H1 (cell line): ENCODE data around the gene ASF1A. TPM values are rescaled to one million over a fixed set of nuclear protein-coding genes. Genes with fewer than 3 reads are reported as not detected.

Experiments
- CTCF ChIA-PET: fragments of 300-600 bp; sonication (Branson Sonifier 250); formaldehyde crosslinking; loops from one replicate; lab custom pipeline; 2021; ENCODE audit not compliant: partially characterized antibody; lab: Charles Lee
- POLR2A ChIA-PET: fragments of 300-600 bp; sonication (Branson Sonifier 250); formaldehyde crosslinking; loops from one replicate; lab custom pipeline; 2021; ENCODE audit warnings: inconsistent platforms; ENCODE audit not compliant: partially characterized antibody; lab: Charles Lee
- DNase-seq, 2 experiments: peaks; one replicate each; pipeline versions ENCODE4 v3.0.0 to v3.0.0-alpha.2; 2010 to 2022; ENCODE audit warnings: low spot score in 2 of 2, low read depth in 1 of 2, mixed read lengths in 1 of 2
- FAIRE-seq: peaks from 2 replicates; lab custom pipeline; 2011; peaks lifted over from hg19 to GRCh38; lab: Jason Lieb, UNC
- H2AFZ ChIP-seq: 2 replicates; pipeline ENCODE4 v1.8.1; 2012; ENCODE audit warnings: low read length, inconsistent platforms
- H2AK5ac ChIP-seq: 2 replicates; pipeline ENCODE4 v1.6.1; 2013; ENCODE audit warnings: low read depth, low read length
- H2BK120ac ChIP-seq: replicated peaks from 2 replicates; pipeline ENCODE3; 2013; ENCODE audit warnings: low read depth, low read length, inconsistent platforms
- H2BK12ac ChIP-seq: 2 replicates; pipeline ENCODE4 v1.6.1; 2013; ENCODE audit warnings: low read depth, low read length
- H2BK15ac ChIP-seq: 2 replicates; pipeline ENCODE4 v1.6.1; 2013; ENCODE audit warnings: low read length
- H2BK20ac ChIP-seq: 2 replicates; pipeline ENCODE4 v1.6.1; 2013; ENCODE audit warnings: low read length
- H2BK5ac ChIP-seq: 2 replicates; pipeline ENCODE4 v1.6.1; 2013; ENCODE audit warnings: low read depth, low read length
- H3K14ac ChIP-seq: 2 replicates; pipeline ENCODE4 v1.6.1; 2013; ENCODE audit warnings: inconsistent platforms; ENCODE audit not compliant: insufficient read length
- H3K18ac ChIP-seq: 2 replicates; pipeline ENCODE4 v1.6.1; 2013; ENCODE audit warnings: low read length; ENCODE audit errors: extremely low read depth
- H3K23ac ChIP-seq: 2 replicates; pipeline ENCODE4 v1.6.1; 2013; ENCODE audit warnings: inconsistent platforms; ENCODE audit not compliant: insufficient read length
- H3K23me2 ChIP-seq: 2 replicates; pipeline ENCODE4 v1.6.1; 2013; ENCODE audit warnings: low read depth, low read length
- H3K27ac ChIP-seq: 2 replicates; pipeline ENCODE4 v1.6.1; 2011; ENCODE audit warnings: low read depth, low read length, inconsistent platforms
- H3K27me3 ChIP-seq, 4 experiments: replicated peaks in 1 of 4; 1 replicate in 1 of 4; 2 replicates in 3 of 4; pipeline versions ENCODE4 v1.6.1 to v1.8.1; 2011 to 2013; ENCODE audit warnings: low read length in 3 of 4, mild to moderate bottlenecking in 3 of 4, inconsistent platforms in 2 of 4, mixed read lengths in 2 of 4, moderate library complexity in 1 of 4; ENCODE audit not compliant: control insufficient read depth in 3 of 4, insufficient read depth in 3 of 4; ENCODE audit errors: extremely low read depth in 1 of 4
- H3K36me3 ChIP-seq, 4 experiments: 2 replicates each; pipeline versions ENCODE4 v1.6.1 to v1.8.1; 2011 to 2013; ENCODE audit warnings: mild to moderate bottlenecking in 4 of 4, low read length in 3 of 4, moderate library complexity in 2 of 4, control low read depth in 1 of 4, inconsistent platforms in 1 of 4; ENCODE audit not compliant: insufficient read depth in 4 of 4, control insufficient read depth in 2 of 4
- H3K4ac ChIP-seq: replicated peaks from 2 replicates; pipeline ENCODE3; 2013; ENCODE audit warnings: low read length, low read depth, mixed read lengths, inconsistent platforms; ENCODE audit not compliant: insufficient read length
- H3K4me1 ChIP-seq, 4 experiments: replicated peaks in 1 of 4; 1 replicate in 1 of 4; 2 replicates in 3 of 4; pipeline versions ENCODE4 v1.6.1 to v1.8.1; 2011 to 2013; ENCODE audit warnings: low read length in 3 of 4, inconsistent platforms in 2 of 4, mixed read lengths in 1 of 4; ENCODE audit not compliant: insufficient read depth in 4 of 4, control insufficient read depth in 3 of 4
- H3K4me2 ChIP-seq, 2 experiments: 2 replicates each; pipeline versions ENCODE4 v1.6.1 to v1.8.1; 2011 to 2013; ENCODE audit warnings: low read depth in 2 of 2, low read length in 2 of 2, control low read depth in 1 of 2, inconsistent platforms in 1 of 2, mild to moderate bottlenecking in 1 of 2; ENCODE audit not compliant: insufficient read depth in 1 of 2
- H3K4me3 ChIP-seq, 4 experiments: fragments of 200-600, 300-600 bp in 1 of 4; sonication (generic), shearing (Covaris generic), sonication (Bioruptor Twin) in 1 of 4; 2 replicates each; pipeline versions ENCODE4 v1.5.1 to v1.8.1; 2011 to 2016; ENCODE audit warnings: low read length in 4 of 4, low read depth in 3 of 4, control low read depth in 2 of 4, inconsistent platforms in 2 of 4, mild to moderate bottlenecking in 2 of 4, mixed read lengths in 1 of 4, moderate library complexity in 1 of 4; ENCODE audit not compliant: insufficient read depth in 2 of 4; ENCODE audit errors: extremely low read depth in 1 of 4
- H3K56ac ChIP-seq: replicated peaks from 2 replicates; pipeline ENCODE3; 2013; ENCODE audit warnings: low read depth, mild to moderate bottlenecking, mixed read lengths, low read length, inconsistent platforms; ENCODE audit not compliant: insufficient read length
- H3K79me1 ChIP-seq: 2 replicates; pipeline ENCODE4 v1.6.1; 2013; ENCODE audit warnings: low read depth, low read length, control low read depth
- H3K79me2 ChIP-seq, 2 experiments: 2 replicates each; pipeline versions ENCODE4 v1.6.1 to v1.8.1; 2012 to 2013; ENCODE audit warnings: low read length in 2 of 2, mild to moderate bottlenecking in 2 of 2, inconsistent platforms in 1 of 2; ENCODE audit not compliant: insufficient read depth in 2 of 2, control insufficient read depth in 1 of 2
- H3K9ac ChIP-seq, 4 experiments: replicated peaks in 1 of 4; 1 replicate in 1 of 4; 2 replicates in 3 of 4; pipeline versions ENCODE4 v1.6.1 to v1.8.1; 2011 to 2013; ENCODE audit warnings: low read depth in 3 of 4, low read length in 3 of 4, control low read depth in 2 of 4, mild to moderate bottlenecking in 2 of 4, moderate library complexity in 2 of 4, inconsistent platforms in 1 of 4; ENCODE audit errors: extremely low read depth in 1 of 4
- H3K9me3 ChIP-seq, 2 experiments: 2 replicates each; pipeline versions ENCODE4 v1.6.1 to v1.8.1; 2012 to 2013; ENCODE audit warnings: mild to moderate bottlenecking in 2 of 2, moderate library complexity in 2 of 2, control low read depth in 1 of 2, inconsistent platforms in 1 of 2, low read depth in 1 of 2, low read length in 1 of 2, mixed read lengths in 1 of 2; ENCODE audit not compliant: insufficient read depth in 2 of 2
- H4K20me1 ChIP-seq, 2 experiments: replicated peaks in 1 of 2; 2 replicates each; pipeline versions ENCODE3 to v1.8.1; 2011 to 2013; ENCODE audit warnings: inconsistent platforms in 2 of 2, low read length in 2 of 2, mild to moderate bottlenecking in 1 of 2; ENCODE audit not compliant: insufficient read depth in 2 of 2, control insufficient read depth in 1 of 2
- H4K5ac ChIP-seq: 2 replicates; pipeline ENCODE4 v1.6.1; 2013; ENCODE audit warnings: low read length, low read depth, mixed read lengths, inconsistent platforms; ENCODE audit not compliant: insufficient read length
- H4K8ac ChIP-seq: 2 replicates; pipeline ENCODE4 v1.8.0; 2013; ENCODE audit warnings: mild to moderate bottlenecking, moderate library complexity, low read length, inconsistent platforms; ENCODE audit not compliant: insufficient read depth; ENCODE audit errors: extremely low read depth
- H4K91ac ChIP-seq: replicated peaks from 2 replicates; pipeline ENCODE3; 2013; ENCODE audit warnings: low read length, mixed read lengths, inconsistent platforms; ENCODE audit not compliant: insufficient read length
- ATF2 ChIP-seq: IDR thresholded peaks from 2 replicates; pipeline ENCODE4 v1.6.1; 2012; ENCODE audit warnings: low read length, inconsistent platforms
- BACH1 ChIP-seq: IDR thresholded peaks from 2 replicates; pipeline ENCODE4 v1.6.1; 2012; ENCODE audit warnings: low read length, improper control_type of control experiment
- CBX5 ChIP-seq: fragments of 300-800, 300-1000 bp; sonication (generic); IDR thresholded peaks from 2 replicates; pipeline ENCODE4 v1.7.1; 2016; ENCODE audit warnings: antibody characterized with exemption, low read length, low read depth
- CHD2 ChIP-seq: IDR thresholded peaks from 2 replicates; pipeline ENCODE4 v1.6.1; 2012; ENCODE audit warnings: low read length, improper control_type of control experiment
- GTF2F1 ChIP-seq: IDR thresholded peaks from 2 replicates; pipeline ENCODE4 v1.6.1; 2012; ENCODE audit warnings: low read depth, low read length, improper control_type of control experiment, borderline replicate concordance
- JUND ChIP-seq: IDR thresholded peaks from 2 replicates; pipeline ENCODE4 v1.6.1; 2011; ENCODE audit warnings: mild to moderate bottlenecking, improper control_type of control experiment, low read length
- KDM4A ChIP-seq: IDR thresholded peaks from one replicate; pipeline ENCODE4 v1.7.1; 2012; ENCODE audit warnings: low read depth, mild to moderate bottlenecking, moderate library complexity, low read length, inconsistent platforms; ENCODE audit not compliant: severe bottlenecking
- NRF1 ChIP-seq: IDR thresholded peaks from 2 replicates; pipeline ENCODE4 v1.6.1; 2011; ENCODE audit warnings: mild to moderate bottlenecking, low read depth, low read length, improper control_type of control experiment
- RBBP5 ChIP-seq: IDR thresholded peaks from 2 replicates; pipeline ENCODE4 v1.7.1; 2012; ENCODE audit warnings: low read depth, mild to moderate bottlenecking, inconsistent platforms, low read length, moderate library complexity, borderline replicate concordance
- SAP30 ChIP-seq: fragments of 300-600 bp; sonication (generic); IDR thresholded peaks from 2 replicates; pipeline ENCODE4 v1.7.1; 2012; ENCODE audit warnings: low read length, moderate library complexity, mild to moderate bottlenecking, inconsistent platforms; ENCODE audit not compliant: insufficient read depth, insufficient replicate concordance
- SIX5 ChIP-seq: IDR thresholded peaks from 2 replicates; pipeline ENCODE4 v1.6.1; 2011; ENCODE audit warnings: mild to moderate bottlenecking, low read depth, low read length
- SP4 ChIP-seq: IDR thresholded peaks from 2 replicates; pipeline ENCODE4 v1.6.1; 2012; ENCODE audit warnings: low read length, inconsistent platforms
- TBP ChIP-seq: IDR thresholded peaks from 2 replicates; pipeline ENCODE4 v1.6.1; 2011; ENCODE audit warnings: low read depth, low read length, improper control_type of control experiment
- WGBS, 2 experiments: shearing (Covaris generic) in 1 of 2; methylation state at CpG; one replicate each; pipeline versions ENCODE4 v1.1.6 to v1.1.7; 2013 to 2015; ENCODE audit warnings: low lambda C conversion rate in 2 of 2, mixed read lengths in 2 of 2, inconsistent platforms in 1 of 2, low coverage in 1 of 2, missing lambda C conversion rate in 1 of 2; ENCODE audit not compliant: insufficient replicate concordance in 2 of 2, insufficient coverage in 1 of 2, insufficient read length in 1 of 2; ENCODE audit errors: extremely low coverage in 1 of 2, missing lambda C conversion rate in 1 of 2; 5-methylcytosine and 5-hydroxymethylcytosine counted together
- polyA plus RNA-seq, 7 experiments: library from polyadenylated mRNA; depleted of rRNA in 3 of 7; stranded (reverse) in 5 of 7; unstranded in 2 of 7; fragments of >200 nt in 5 of 7; fragments of 200-250 nt in 2 of 7; gene quantifications; 1 replicate in 5 of 7; 2 replicates in 1 of 7; 4 replicates in 1 of 7; pipeline versions ENCODE4 v1.2.1 to v1.2.3, GENCODE V29; 2011 to 2013; ENCODE audit warnings: missing spikeins in 2 of 7, mixed read lengths in 2 of 7
- total RNA-seq: library from RNA; stranded (reverse); fragmentation: NEBNext Ultra II Directional; extraction: Animal tissue kit (Norgen Biotek cat#: 25700); gene quantifications from 2 replicates; pipeline ENCODE4 v1.2.1, GENCODE V29; 2021

Gene ASF1A
- total and polyA plus RNA-seq, 2 of the 8 experiments (the other 6 are each of a cell fraction or from before 2014, with no cell fraction given) = 11.4 to 50.2 TPM

- CTCF ChIA-PET = interaction anchor here (0.6 to 0.8 kb wide), 4 partner anchors 8 to 1546 kb away, joined by 3 read pairs; no protein-coding TSS in a partner anchor
- 74% methylated on average over 3 of the region's 3 CpGs; no CpG with 5 or more reads in 1 of the 2 experiments for WGBS, 2 experiments
- Histone ChIP-seq H4K91ac (no peak overlapping the region), H3K27me3 (no peaks in the 10 kb centered on the region), H2BK15ac (no peak overlapping the region), H2BK12ac (no peak overlapping the region), H3K18ac (no peak overlapping the region), H3K23me2 (no peaks in the 10 kb centered on the region), H3K4me3 (no peak overlapping the region), H4K8ac (no peak overlapping the region), H3K9ac (no peak overlapping the region), H3K4me2 (no peak overlapping the region), H2BK20ac (no peak overlapping the region), H3K79me2 (no peaks in the 10 kb centered on the region), H2AFZ (no peak overlapping the region), H3K56ac (no peak overlapping the region), H3K79me1 (no peaks in the 10 kb centered on the region), H3K14ac (no peak overlapping the region), H4K5ac (no peak overlapping the region), H2BK5ac (no peak overlapping the region), H3K9me3 (peaks cover 3 to 6% of the 10 kb centered on the region in 2 experiments; a peak in 3 of 4 replicates), H2BK120ac (no peak overlapping the region), H3K27ac (no peak overlapping the region), H3K36me3 (no peaks in the 10 kb centered on the region), H4K20me1 (no peaks in the 10 kb centered on the region), H2AK5ac (no peak overlapping the region), H3K23ac (no peak overlapping the region), H3K4ac (no peak overlapping the region), H3K4me1 (peaks cover 0 to 3% (median 0%) of the 10 kb centered on the region in 4 experiments; a peak in 2 of 7 replicates)
- FAIRE-seq = no peak
- no peak for DNase-seq
- POLR2A ChIA-PET = interaction anchor here (1.0 kb wide), 2 partner anchors 34 to 101 kb away, joined by 3 read pairs; partner anchors contain the start of gene ASF1A
- TF ChIP-seq CBX5 (no peak), SIX5 (no peak), GTF2F1 (no peak), ATF2 (no peak), KDM4A (no peak), SAP30 (no peak), TBP (no peak), RBBP5 (no peak), JUND (no peak), CHD2 (no peak), SP4 (no peak), BACH1 (no peak), NRF1 (no peak)
Observed at GRCh38 chr6:118859517-118860064, 34.4 kb upstream of the ASF1A start.
